HG03354 (cell line): ENCODE data around the gene C3orf52.
"Not testable (repeated sequence)": the region's sequence is repeated elsewhere in the genome, so short reads cannot be mapped to it uniquely, and the experiment has no call there.

Experiments used
- ATAC-seq: cut with Tn5 transposase; IDR thresholded peaks from one replicate; pipeline ENCODE4 v1.9.1; 2021; ENCODE audit warnings: mild to moderate bottlenecking; ENCODE audit not compliant: unreplicated experiment, poor library complexity, severe bottlenecking

The C3orf52 gene, protein sequence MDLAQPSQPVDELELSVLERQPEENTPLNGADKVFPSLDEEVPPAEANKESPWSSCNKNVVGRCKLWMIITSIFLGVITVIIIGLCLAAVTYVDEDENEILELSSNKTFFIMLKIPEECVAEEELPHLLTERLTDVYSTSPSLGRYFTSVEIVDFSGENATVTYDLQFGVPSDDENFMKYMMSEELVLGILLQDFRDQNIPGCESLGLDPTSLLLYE

DNA sequence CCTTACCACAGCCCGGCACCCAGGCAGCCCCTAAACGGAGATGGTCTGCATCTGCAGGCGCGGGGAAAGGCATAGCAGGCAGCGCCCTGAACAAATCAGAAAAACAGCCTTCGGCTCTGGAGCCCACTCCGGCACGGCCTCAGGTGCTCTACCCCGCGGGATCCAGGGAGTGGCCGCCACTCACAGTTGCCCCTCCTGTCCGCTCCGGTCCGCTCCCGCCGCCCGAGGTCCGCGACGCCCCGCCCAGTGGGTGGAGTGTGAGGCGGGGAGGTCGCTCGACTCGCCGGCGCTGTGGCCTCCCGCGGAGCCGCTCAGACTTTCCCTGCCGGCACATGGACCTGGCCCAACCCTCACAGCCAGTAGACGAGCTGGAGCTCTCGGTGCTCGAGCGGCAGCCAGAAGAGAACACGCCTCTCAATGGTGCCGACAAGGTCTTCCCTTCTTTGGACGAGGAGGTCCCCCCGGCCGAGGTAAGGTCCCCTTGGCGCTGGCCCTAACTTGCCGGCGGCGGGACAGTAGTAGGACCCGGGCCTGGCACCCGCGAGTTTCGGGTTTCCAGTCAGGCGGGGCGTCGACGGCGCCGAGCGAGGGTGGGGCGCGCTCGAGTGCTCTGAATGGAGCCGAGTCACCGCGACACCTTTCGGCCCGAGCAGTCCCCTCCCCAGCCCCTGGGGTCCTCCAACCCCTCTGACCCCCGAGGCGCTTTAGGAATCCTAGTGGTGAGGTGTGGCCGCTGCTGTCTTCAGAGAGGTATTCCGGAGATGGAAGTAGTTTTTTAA lies at the start of gene C3orf52:
TSS of gene C3orf52 (plus strand) at position 314 of the 779 bp plus-strand sequence. CDS start at position 333, 19 bp downstream.
- peak; percentile 81 for ATAC-seq

DNA sequence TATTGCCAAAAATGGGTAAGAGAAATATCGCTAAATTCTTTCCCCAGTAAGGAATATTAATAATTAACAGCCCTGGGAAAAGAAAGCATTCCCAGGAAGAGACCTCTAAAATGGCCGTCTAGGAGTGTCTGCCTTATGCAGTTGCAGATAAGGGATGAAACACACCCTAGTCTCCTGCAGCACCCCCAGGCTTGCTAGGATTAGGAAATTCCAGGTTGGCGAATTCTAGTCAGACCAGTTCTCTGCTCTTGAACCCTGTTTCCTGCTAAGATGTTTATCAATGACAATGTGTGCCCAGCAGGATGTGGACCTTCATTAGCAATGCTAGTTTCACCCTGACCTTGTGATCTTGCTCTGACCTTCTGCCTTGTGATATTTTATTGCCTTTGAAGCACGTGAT lies 49.0 kb upstream of the C3orf52 start:
- ATAC-seq: not testable (repeated sequence)

DNA sequence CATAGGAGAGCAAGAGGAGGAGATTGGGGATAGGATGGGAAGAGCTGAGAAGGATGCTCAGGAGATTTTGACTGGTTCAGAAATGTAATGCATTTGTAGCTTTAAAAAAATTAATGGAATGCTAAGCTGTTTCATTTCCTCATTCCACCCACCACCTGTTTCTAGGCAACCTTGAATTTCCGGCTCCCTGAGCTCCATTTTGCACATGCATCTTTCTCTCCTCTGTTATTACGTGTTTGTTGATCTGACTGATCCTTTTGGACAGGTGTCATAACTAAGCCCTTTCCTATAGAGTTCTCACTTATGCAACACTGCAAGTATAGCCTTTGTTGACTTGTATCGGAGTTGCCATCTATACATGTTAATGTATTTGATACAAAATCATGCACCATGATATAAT lies 47.3 kb upstream of the C3orf52 start:
- ATAC-seq: peak; percentile 51

DNA sequence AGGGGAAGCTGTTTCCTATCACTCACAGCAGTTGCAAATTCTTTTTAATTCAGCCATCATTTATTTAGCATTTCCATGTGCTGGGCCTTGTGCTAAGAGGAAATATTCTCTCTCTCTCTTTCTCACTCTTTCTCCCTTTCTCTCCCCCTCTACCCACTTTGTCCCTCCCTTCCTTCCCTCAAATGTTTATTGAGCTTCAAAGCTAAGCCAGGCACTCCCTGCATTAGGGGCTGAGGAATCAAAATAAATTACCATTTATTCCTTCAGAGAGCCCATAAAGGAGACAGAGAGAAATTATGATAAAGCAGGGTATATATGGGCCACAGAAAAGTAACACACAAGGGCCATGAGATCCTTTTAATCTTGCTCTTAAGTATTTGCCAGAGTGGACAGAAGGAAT lies 44.9 kb upstream of the C3orf52 start:
- no peak for ATAC-seq

DNA sequence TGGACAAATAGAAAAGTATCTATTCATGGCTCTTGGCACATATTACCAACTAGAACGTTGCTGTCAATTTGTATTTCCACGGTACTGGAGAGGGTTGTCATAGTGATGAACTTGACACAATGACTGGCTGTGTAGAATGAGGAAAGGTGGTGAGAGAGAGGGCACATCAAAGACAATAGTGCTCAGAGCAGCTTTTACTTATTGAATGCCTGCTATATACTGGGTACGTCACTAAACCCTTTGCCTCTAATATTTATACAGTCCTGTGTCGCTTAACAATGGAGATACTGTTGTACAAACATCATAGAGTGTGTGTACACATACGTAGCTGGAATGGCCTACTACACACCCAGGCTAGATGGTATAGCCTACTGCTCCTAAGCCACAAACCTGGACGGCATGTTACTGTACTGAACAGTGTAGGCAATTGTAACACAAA lies 43.3 kb upstream of the C3orf52 start:
- ATAC-seq: no peak

DNA sequence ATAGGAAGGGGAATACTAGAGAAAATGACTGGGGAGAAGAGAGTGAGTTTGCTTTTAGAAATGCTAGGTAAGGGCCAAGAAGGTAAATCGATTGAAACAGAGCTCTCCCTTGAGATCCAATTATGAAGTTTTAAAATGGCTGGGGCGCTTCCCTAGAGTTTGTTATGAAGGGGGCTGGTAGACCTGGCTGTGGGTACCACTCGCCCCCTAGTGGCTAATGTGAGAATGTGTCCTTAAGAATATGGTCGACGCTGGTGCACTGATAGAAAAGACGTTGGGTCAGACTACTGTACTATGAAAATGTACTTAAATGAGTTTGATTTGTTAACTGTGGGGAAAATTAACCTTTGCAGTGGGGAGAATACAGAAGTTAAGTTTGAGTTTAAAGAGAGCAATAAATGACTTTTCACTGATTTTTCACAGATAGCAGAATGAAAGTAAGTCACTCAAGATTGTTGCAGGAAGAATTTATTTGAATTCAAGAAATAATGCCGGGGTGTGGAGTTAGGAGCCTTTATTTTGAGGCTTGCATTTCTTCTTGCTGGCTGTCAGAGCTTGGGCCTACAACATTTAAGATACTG lies 42.5 kb upstream of the C3orf52 start:
- ATAC-seq: peak; percentile 96

DNA sequence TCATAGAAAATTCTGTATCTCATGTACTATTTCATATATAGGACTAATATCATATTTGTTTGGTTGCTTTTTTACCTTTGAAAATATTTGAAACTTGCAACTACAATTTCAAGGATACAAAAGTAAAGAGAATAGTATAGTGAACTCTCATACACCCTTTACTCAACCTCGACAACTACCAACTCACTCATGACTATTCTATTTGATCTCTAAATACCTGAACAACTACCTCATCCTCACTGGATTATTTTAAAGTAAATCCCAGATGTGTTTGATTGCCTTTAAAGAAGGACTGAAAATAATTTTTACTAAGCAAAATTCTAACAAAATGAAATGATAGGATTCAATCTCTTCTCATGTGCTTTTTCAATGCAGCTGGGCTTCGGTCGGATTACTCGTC lies 39.6 kb upstream of the C3orf52 start:
- ATAC-seq: no peak

DNA sequence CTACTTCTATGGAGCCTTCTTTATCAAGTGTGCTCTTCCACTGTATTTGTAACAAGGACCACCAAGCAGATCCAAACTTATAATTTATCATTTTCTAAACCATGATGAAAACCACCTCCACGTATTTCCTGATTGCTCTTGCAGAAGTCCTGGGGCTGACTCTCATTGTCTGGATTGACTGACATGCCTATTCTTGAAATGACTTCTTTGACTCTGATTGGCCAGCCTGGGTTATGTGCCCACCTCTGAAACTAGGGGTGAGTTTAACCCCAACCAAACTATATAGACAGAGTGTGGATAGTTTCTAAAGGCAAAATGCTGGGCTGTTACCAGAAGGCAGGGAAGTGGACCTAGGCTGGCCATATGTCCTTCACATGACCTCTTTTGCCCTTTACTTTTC lies 38.9 kb upstream of the C3orf52 start:
- ATAC-seq: no peak

DNA sequence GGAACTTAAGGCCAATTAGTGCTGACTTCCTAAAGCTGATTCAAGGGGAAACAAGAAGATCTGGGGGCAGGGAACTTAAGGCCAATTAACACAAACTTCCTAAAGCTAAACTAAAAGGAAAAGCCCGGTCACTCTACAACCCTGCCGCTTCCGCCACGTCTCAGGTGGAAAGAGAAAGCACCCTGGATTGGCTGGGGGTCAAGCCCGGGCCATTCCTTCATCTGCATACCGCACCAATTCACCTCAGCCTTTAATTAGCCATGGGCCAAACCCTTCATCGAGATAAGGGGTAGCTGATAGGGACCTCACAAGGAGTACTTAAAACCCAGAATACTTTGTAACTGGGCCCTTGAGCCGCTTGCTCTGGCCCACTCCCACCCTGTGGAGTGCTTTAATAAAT lies 37.3 kb upstream of the C3orf52 start:
- ATAC-seq: no peak

DNA sequence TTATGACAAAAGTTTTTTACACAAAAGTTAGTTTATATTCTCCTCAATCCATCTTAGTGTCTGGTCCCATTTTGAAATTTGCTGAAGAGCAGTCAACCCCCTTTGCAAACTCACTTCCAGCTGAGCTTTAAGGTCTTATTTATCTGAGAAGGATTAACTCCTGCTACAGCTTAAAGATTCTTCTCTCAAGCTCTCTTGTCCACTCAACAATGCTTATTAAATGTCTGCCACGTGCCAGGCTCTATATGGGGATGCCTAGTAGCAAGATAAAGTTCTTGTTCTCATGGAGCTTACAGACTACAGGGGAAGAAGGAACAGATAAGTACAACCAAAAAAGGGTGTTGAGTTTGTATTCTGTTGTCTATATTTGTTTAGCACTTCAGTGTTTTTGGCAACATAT lies 33.0 kb upstream of the C3orf52 start:
- ATAC-seq: no peak

DNA sequence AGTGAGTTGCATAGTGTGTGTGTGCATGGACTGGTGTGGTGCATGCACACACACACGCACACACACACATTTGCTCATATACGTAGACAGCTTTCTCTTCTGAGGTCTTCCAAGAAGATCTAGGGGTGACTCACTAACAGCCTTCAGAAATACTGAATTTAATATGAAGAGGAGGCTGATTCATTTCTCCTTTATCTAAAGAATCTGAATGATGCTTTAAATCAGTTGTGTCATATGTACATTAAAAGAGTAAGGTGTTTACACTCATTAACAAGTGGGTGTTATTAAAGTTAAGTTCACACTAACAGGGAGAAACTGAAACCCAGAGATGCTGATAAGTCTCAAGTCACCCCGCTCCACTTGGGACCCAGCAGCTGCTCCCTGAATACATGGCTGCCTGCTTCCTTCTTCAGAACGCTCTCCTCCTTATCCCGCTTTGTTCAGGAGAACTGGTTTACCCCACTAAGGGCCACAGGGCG lies 29.7 kb upstream of the C3orf52 start:
- no peak for ATAC-seq

DNA sequence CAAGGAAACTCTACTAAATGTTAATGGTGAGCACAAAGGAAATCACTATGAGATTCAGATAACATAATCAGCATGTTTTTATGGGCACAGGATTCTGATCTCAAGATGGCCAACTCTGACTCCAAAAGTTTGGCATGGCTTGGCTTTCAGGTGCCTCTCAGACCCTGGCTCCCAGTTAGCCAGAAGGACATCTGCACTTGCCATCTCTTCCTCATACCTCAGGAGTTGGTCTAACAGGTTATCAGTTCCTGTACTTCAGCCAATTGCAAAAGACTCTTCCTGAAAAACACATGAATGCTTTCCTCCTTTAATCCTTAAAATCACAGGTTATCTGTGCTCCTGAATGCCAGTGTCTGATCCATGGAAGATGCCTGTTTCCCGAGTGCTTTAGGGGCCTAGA lies 26.7 kb upstream of the C3orf52 start:
- ATAC-seq: no peak

DNA sequence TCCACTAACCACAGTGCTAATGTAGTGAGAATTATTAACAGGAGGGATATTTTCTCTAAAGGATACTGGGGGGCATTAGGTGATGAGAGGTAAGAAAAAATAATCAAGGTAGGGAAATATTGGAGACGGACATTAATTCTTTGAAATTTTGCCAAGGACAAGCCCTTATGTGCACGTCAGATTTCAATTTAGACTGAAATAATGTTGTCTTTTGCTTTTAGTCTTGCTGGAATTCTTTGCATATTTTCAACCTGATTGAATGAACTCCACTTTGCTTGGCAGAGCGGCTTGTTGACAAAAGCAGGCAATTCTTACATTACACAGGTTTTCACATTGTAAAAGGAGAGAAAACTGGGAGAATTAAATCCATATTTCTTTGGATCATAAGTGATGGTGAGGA lies 25.0 kb upstream of the C3orf52 start:
- no peak for ATAC-seq

DNA sequence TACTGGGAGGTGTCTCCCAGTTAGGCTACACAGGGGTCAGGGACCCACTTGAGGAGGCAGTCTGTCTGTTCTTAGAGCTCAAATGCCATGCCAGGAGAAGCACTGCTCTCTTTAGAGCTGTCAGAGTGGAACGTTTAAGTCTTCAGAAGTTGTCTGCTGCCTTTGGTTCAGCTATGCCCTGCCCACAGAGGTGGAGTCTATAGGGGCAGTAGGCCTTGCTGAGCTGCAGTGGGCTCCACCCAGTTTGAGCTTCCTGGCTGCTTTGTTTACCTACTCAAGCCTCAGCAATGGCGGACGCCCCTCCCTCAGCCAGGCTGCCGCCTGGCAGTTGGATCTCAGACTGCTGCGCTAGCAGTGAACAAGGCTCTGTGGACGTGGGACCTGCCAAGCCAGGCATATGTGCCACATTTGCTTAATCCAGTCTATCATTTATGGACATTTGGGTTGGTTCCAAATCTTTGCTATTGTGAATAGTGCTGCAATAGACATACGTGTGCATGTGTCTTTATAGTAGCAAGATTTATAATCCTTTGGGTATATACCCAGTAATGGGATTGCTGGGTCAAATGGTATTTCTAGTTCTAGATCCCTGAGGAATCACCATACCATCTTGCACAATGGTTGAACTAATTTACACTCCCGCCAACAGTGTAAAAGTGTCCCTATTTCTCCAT lies 13.7 kb upstream of the C3orf52 start:
- ATAC-seq: not testable (repeated sequence)

DNA sequence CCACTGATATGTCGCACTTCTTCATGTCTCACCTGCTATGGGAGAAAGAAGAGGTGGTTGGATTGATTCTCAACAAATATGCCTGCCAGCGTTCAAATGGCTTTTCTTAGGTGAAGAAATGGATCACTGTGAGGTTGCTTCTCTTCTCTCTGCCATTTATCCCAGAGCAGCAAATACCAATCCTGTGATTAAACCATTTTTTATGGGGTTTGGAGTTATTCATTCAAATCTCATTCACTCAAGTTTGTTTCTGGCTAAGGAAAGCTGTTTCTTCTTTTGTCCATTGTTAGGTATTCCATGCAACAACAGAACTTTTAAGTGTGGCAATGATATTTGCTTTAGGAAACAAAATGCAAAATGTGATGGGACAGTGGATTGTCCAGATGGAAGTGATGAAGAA lies 12.2 kb upstream of the C3orf52 start:
- ATAC-seq: no peak

DNA sequence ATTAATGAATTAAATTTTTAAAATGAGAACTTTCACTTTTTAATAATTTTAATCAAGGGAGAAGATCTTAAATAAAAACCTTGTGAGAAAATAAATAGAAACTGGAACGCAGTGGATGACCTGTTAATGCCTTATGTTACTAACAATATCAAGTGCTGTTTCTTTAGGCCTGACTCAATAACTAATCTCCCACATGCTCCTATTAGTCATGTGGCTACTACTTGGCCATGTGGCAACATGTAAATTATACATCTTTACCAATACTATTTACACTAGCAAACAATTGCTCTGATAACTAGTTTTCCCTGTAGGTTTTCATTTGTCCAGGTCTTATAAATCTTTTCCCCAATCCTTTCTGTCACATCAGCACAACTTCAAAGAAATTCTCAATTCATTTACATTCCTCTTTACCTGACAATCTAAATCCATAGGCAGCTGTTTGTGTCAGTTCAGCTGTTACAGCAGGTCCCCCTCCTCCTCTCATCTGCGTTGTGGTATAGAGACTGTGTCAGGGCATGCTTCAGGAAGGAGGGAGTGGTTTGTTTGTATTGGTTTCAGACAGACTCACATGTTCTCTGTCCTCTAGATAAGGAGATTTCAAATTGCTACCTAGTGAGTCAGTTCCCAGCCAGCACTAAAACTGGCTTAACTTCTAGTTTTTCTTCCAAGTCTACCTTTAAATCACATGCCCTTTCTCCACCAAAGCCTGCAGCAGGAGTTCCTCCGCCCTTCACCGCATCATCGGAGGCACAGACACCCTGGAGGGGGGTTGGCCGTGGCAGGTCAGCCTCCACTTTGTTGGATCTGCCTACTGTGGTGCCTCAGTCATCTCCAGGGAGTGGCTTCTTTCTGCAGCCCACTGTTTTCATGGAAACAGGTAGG lies 11.3 kb upstream of the C3orf52 start:
- peak; percentile 88 for ATAC-seq

DNA sequence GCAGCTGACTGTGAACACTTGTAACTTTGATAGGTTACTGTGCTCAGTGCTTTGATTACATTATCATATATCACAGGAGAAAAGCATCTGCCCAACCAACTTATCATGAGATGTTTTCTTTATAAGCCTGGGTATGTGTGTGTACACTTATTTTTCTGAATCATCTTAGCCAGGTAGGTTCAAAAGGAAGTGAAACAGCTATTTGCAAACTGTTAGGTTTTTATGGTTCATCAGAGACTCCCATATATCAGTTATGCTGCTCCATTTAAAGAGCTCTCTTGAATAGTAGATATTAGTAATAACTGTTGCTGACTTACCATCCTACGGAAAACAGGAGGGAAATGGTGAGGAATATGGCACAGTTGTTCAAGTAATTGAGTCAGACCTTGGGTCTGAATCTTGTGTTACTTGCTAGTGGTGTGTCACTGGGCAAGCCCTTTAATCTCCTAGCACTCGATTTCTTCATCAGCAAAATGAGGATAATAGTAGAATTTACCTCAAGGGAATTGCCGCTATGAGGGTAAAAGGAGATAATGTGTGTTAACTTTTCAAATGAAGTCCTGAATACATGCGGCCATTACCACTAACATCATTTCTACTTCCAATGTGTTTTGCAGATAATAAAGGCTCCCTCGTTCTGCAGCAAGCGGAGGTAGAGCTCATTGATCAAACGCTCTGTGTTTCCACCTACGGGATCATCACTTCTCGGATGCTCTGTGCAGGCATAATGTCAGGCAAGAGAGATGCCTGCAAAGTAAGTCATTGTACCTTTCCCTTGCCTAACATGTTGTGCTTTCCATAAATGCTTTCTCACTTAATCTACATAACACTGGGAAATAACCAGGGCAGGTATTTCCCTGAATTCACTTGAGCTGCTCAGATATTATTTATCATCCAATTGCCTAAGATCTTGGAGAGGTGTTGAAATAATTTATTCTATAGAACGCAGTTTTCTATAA lies 7.8 kb upstream of the C3orf52 start:
- ATAC-seq: no peak

DNA sequence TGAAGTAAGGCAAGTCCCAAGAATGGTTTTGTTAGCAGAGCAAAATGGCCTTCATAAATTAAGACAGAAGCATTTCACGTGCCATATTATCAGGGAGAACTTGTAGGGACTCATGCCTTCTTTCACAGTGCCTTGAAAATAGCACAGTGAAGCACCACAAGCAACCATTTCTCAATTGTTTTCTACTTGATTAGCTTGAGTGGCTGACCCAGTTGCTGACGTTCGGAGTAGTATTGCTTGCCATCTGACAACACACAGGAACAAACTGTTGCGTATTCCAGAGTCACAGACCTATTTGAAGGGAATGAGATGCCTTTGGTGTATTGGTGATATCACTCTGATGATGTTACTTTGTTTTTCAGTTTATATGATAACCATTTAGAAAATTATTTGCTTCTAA lies 3.0 kb upstream of the C3orf52 start:
- no peak for ATAC-seq
